KOPT-K1 (cell line): ENCODE data around the gene NUMBL.
"Not testable (repeated sequence)": the region's sequence is repeated elsewhere in the genome, so short reads cannot be mapped to it uniquely, and the experiment has no call there.

Experiments
- H3K27ac ChIP-seq: fragments of 200-600 bp; sonication (generic); 2 replicates; pipeline ENCODE4 v1.5.1; 2016; ENCODE audit warnings: antibody characterized with exemption, mild to moderate bottlenecking, low read depth, low read length; ENCODE audit not compliant: poor library complexity, severe bottlenecking
- H3K36me3 ChIP-seq: fragments of 200-600 bp; sonication (generic); 2 replicates; pipeline ENCODE4 v1.5.1; 2017; ENCODE audit warnings: antibody characterized with exemption, mild to moderate bottlenecking, low read length, moderate library complexity; ENCODE audit not compliant: insufficient read depth
- H3K9me3 ChIP-seq: fragments of 200-600 bp; sonication (generic); 2 replicates; pipeline ENCODE4 v1.5.1; 2017; ENCODE audit warnings: antibody characterized with exemption, low read length, mild to moderate bottlenecking; ENCODE audit not compliant: insufficient read depth, poor library complexity, severe bottlenecking

The NUMBL gene

GRCh38 chr19:40624369-40625153, 65.9 kb downstream of the NUMBL start:
- H3K9me3 ChIP-seq, H3K27ac ChIP-seq, H3K36me3 ChIP-seq: not testable (repeated sequence)

GRCh38 chr19:40623403-40624251, 66.8 kb downstream of the NUMBL start:
- H3K27ac ChIP-seq: no peak overlapping the region
- no peaks in the 10 kb centered on the region for H3K36me3 ChIP-seq
- H3K9me3 ChIP-seq: no peaks in the 10 kb centered on the region

GRCh38 chr19:40622773-40623075, 67.7 kb downstream of the NUMBL start:
- H3K27ac ChIP-seq: no peak overlapping the region
- no peaks in the 10 kb centered on the region for H3K9me3 ChIP-seq
- H3K36me3 ChIP-seq: no peaks in the 10 kb centered on the region

GRCh38 chr19:40621966-40622772, 68.3 kb downstream of the NUMBL start:
- no peak overlapping the region for H3K27ac ChIP-seq
- no peaks in the 10 kb centered on the region for H3K9me3 ChIP-seq
- no peaks in the 10 kb centered on the region for H3K36me3 ChIP-seq

GRCh38 chr19:40621283-40621682, 69.2 kb downstream of the NUMBL start:
- Histone ChIP-seq H3K27ac (no peak overlapping the region), H3K36me3 (no peaks in the 10 kb centered on the region), H3K9me3 (no peaks in the 10 kb centered on the region)

GRCh38 chr19:40620161-40620485, 70.3 kb downstream of the NUMBL start:
- H3K9me3 ChIP-seq: no peaks in the 10 kb centered on the region
- no peaks in the 10 kb centered on the region for H3K36me3 ChIP-seq

GRCh38 chr19:40619333-40620160, 70.9 kb downstream of the NUMBL start:
- Histone ChIP-seq H3K9me3 (no peaks in the 10 kb centered on the region), H3K27ac (no peak overlapping the region), H3K36me3 (no peaks in the 10 kb centered on the region)

More at GRCh38 chr19:40620161-40620485, 70.3 kb downstream of the NUMBL start:
- no peak overlapping the region for H3K27ac ChIP-seq

GRCh38 chr19:40617961-40618360, 72.5 kb downstream of the NUMBL start:
- no peak overlapping the region for H3K27ac ChIP-seq
- no peaks in the 10 kb centered on the region for H3K36me3 ChIP-seq
- H3K9me3 ChIP-seq: no peaks in the 10 kb centered on the region

GRCh38 chr19:40616941-40617340, 73.5 kb downstream of the NUMBL start:
- no peak overlapping the region for H3K27ac ChIP-seq
- H3K36me3 ChIP-seq: no peaks in the 10 kb centered on the region
- no peaks in the 10 kb centered on the region for H3K9me3 ChIP-seq

GRCh38 chr19:40616178-40616577, 74.3 kb downstream of the NUMBL start:
- Histone ChIP-seq H3K9me3 (no peaks in the 10 kb centered on the region), H3K36me3 (no peaks in the 10 kb centered on the region), H3K27ac (no peak overlapping the region)
